ENCODE results near the gene VSIG10. TPM values are rescaled to one million over a fixed set of nuclear protein-coding genes. Genes with fewer than 3 reads are reported as not detected.
A peak's percentile ranks its signal among the peaks of the same experiment; 100 is the strongest.

Gene VSIG10
- total and polyA plus RNA-seq, 2 of the 13 experiments (the other 11 are each of a cell fraction or from before 2014, with no cell fraction given): 25.6 to 42.5 TPM

DNA sequence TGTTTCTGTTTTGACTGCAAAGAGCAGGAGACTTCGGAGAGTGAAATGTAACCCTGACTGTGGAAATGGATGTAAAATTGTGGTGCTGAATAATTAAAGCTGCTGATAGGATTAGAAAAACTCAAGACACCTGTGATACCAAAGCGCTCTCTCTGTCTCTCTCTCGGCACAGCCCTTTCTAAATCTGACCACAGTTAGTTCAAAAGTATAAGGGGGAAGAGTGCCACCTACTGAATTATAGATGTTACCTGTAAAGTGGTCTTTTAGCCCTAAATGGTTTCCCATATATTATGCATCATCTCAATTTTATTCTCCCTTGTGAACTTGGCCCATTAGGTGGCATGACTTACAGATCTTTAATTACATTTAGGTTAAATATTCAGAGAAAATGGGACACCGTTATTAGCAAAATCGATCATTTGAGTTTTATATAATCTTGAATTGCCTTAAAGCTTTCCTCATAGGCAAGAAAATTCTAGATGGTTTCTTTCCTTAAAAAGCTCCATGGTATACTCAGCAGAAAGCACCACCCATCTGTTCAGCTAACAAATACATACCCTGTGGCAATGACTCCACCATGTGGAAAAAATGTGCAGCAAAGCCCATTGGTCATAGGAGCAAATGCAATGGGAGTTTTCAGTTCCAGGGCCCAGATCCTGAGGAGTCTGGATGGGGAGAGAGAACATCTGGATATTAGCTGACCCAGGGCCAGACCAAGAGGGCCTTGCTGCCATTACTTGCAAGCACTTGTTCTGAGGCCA, 69.2 kb downstream of the VSIG10 start:
- Histone ChIP-seq H3K9ac (ENCODE audit: insufficient read depth, low read depth, low read length) (no peak overlapping the region), H4K20me1 (ENCODE audit: insufficient read depth, low read length) (no peaks in the 10 kb centered on the region), H3K9me3 (ENCODE audit: low read length) (no peaks in the 10 kb centered on the region), H3K36me3 (replicated peaks in 1 of 2; ENCODE audit: control insufficient read depth in 1 of 2, insufficient read depth in 2 of 2, low read length in 2 of 2) (peaks cover 18 to 66% of the 10 kb centered on the region in 2 experiments), H3K79me2 (ENCODE audit: insufficient read depth, low read length) (no peaks in the 10 kb centered on the region), H3K27me3 (ENCODE audit: control insufficient read depth in 1 of 2, insufficient read depth in 2 of 2, low read length in 2 of 2) (no peaks in the 10 kb centered on the region), H3K4me2 (ENCODE audit: low read depth, low read length) (no peak overlapping the region), H3K4me3 (replicated peaks in 1 of 3; ENCODE audit: insufficient read depth in 1 of 3, low read depth in 2 of 3, low read length in 3 of 3) (no peak overlapping the region), H3K4me1 (ENCODE audit: insufficient read depth, low read length) (peaks cover 15% of the 10 kb centered on the region), H2AFZ (ENCODE audit: low read length) (no peak overlapping the region), H3K27ac (ENCODE audit: extremely low read length, insufficient read depth, low read length) (no peak overlapping the region)
- ChIA-PET POLR2A (interaction anchor here (1.1 to 1.9 kb wide), 3 partner anchors 10 to 29 kb away, joined by 3 to 5 read pairs (median 4); partner anchors contain the start of gene WSB2), CTCF (ENCODE audit: low intra/inter-chr PET ratio, low total read pairs) (interaction anchor here (1.1 to 2.4 kb wide), 2 partner anchors 158 to 159 kb away, joined by 3 to 17 read pairs; no protein-coding TSS in a partner anchor)
- BruUV-seq (replicated peaks): no TSS peak
- peak; percentile 87 for ATAC-seq
- peak; percentile 79 for FAIRE-seq
- WGBS (ENCODE audit: low lambda C conversion rate): 92% methylated on average over 5 of the region's 5 CpGs
- intact Hi-C loops (cut with micrococcal nuclease; ENCODE audit: unreplicated experiment): loop anchor here (1.0 to 2.0 kb wide), 2 partner anchors 18 to 159 kb away; no protein-coding TSS in a partner anchor
- DNase-seq (ENCODE audit: low spot score): peak; percentile 56
- in situ Hi-C loops (cut with HindIII; ENCODE audit: extremely low pct_ligation_motif_present, low pct_unique_long_range_greater_than_20kb): loop anchor here (5.0 kb wide), 1 partner anchor 157 kb away; no protein-coding TSS in a partner anchor
- TF ChIP-seq HOXA5 (CRISPR knock-in tag; IDR thresholded peaks at IDR 0.05) (no peak), ZNF292 (CRISPR knock-in tag; IDR thresholded peaks at IDR 0.05; ENCODE audit: borderline replicate concordance, low read depth) (no peak), PLRG1 (conservative IDR thresholded peaks at IDR 0.05) (no peak), TEAD3 (CRISPR knock-in tag; optimal IDR thresholded peaks at IDR 0.05; ENCODE audit: borderline replicate concordance) (peak; percentile 99), ZNF709 (CRISPR knock-in tag; IDR thresholded peaks at IDR 0.05) (no peak), ZNF496 (CRISPR knock-in tag; IDR thresholded peaks at IDR 0.05; ENCODE audit: insufficient replicate concordance) (no peak), ZNF329 (CRISPR knock-in tag; IDR thresholded peaks at IDR 0.05; ENCODE audit: low read depth) (no peak), REPIN1 (CRISPR knock-in tag; IDR thresholded peaks at IDR 0.05; ENCODE audit: borderline replicate concordance, low read depth) (peak; percentile 33; the same call in 1 of the 2 replicates), SMC3 (IDR thresholded peaks at IDR 0.05; ENCODE audit: low read length) (peak; percentile 66; the same call in 1 of the 2 replicates), RAD21 (CRISPR knock-in tag; IDR thresholded peaks at IDR 0.05) (peak; percentile 38; the same call in 1 of the 2 replicates), SSRP1 (CRISPR knock-in tag; IDR thresholded peaks at IDR 0.05) (no peak), ZNF569 (CRISPR knock-in tag; IDR thresholded peaks at IDR 0.05; ENCODE audit: borderline replicate concordance) (no peak), ZSCAN12 (CRISPR knock-in tag; IDR thresholded peaks at IDR 0.05) (no peak), DNMT3B (CRISPR knock-in tag; conservative IDR thresholded peaks at IDR 0.05) (no peak)
- TF ChIP-seq, protein P1, sequence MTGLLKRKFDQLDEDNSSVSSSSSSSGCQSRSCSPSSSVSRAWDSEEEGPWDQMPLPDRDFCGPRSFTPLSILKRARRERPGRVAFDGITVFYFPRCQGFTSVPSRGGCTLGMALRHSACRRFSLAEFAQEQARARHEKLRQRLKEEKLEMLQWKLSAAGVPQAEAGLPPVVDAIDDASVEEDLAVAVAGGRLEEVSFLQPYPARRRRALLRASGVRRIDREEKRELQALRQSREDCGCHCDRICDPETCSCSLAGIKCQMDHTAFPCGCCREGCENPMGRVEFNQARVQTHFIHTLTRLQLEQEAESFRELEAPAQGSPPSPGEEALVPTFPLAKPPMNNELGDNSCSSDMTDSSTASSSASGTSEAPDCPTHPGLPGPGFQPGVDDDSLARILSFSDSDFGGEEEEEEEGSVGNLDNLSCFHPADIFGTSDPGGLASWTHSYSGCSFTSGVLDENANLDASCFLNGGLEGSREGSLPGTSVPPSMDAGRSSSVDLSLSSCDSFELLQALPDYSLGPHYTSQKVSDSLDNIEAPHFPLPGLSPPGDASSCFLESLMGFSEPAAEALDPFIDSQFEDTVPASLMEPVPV (CRISPR knock-in tag; IDR thresholded peaks at IDR 0.05): no peak
- TF ChIP-seq, protein P2, sequence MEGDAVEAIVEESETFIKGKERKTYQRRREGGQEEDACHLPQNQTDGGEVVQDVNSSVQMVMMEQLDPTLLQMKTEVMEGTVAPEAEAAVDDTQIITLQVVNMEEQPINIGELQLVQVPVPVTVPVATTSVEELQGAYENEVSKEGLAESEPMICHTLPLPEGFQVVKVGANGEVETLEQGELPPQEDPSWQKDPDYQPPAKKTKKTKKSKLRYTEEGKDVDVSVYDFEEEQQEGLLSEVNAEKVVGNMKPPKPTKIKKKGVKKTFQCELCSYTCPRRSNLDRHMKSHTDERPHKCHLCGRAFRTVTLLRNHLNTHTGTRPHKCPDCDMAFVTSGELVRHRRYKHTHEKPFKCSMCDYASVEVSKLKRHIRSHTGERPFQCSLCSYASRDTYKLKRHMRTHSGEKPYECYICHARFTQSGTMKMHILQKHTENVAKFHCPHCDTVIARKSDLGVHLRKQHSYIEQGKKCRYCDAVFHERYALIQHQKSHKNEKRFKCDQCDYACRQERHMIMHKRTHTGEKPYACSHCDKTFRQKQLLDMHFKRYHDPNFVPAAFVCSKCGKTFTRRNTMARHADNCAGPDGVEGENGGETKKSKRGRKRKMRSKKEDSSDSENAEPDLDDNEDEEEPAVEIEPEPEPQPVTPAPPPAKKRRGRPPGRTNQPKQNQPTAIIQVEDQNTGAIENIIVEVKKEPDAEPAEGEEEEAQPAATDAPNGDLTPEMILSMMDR (CRISPR knock-in tag; IDR thresholded peaks at IDR 0.05): peak; percentile 74
- TF ChIP-seq, protein P3, sequence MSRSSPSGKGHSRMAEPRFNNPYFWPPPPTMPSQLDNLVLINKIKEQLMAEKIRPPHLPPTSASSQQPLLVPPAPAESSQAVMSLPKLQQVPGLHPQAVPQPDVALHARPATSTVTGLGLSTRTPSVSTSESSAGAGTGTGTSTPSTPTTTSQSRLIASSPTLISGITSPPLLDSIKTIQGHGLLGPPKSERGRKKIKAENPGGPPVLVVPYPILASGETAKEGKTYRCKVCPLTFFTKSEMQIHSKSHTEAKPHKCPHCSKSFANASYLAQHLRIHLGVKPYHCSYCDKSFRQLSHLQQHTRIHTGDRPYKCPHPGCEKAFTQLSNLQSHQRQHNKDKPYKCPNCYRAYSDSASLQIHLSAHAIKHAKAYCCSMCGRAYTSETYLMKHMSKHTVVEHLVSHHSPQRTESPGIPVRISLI (CRISPR knock-in tag; IDR thresholded peaks at IDR 0.05; ENCODE audit: borderline replicate concordance): no peak
- TF ChIP-seq, protein P4, sequence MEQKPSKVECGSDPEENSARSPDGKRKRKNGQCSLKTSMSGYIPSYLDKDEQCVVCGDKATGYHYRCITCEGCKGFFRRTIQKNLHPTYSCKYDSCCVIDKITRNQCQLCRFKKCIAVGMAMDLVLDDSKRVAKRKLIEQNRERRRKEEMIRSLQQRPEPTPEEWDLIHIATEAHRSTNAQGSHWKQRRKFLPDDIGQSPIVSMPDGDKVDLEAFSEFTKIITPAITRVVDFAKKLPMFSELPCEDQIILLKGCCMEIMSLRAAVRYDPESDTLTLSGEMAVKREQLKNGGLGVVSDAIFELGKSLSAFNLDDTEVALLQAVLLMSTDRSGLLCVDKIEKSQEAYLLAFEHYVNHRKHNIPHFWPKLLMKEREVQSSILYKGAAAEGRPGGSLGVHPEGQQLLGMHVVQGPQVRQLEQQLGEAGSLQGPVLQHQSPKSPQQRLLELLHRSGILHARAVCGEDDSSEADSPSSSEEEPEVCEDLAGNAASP (CRISPR knock-in tag; IDR thresholded peaks at IDR 0.05; ENCODE audit: borderline replicate concordance): 0 out of 2 replicates have a peak, but pooled peaks have one; percentile 15
